Measurements from ENCODE around the gene RORB.

The RORB gene

DNA sequence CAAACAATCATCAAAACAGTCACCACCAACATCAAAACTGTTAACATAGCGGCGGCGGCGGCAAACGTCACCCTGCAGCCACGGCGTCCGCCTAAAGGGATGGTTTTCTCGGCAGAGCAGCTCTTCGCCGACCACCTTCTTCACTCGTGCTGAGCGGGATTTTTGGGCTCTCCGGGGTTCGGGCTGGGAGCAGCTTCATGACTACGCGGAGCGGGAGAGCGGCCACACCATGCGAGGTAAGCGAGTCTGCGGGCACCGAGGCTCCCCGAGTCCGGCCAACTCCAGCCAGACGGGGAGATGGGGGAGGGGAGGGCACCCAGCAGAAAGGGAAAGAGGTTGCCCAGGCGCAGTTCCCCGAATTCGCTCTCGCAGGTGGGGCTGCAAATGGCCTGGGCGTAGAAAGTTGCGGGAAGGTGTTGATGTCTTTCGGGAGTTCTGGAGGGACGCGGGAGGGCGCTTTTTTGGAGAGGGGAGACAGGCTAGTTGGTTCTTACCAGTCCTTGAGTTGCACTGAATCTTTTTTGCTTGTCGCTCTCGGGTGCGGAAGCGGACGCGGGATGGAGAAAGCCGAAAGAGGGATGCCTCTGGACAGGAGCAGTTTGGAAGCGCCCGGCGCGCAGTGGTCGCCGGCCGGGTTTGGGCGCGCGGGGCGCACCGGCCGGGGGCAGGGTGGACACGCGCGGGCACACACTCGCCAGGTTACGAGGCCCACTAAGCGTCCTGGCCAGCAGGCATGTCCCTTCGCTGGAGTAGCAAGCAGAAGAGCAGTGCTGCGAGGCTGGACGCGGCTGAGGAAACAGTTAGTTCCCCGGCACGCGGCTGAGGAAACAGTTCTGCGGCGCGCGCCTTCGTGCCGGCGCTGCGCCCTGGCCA, 849 bp downstream of the RORB start:
- Histone ChIP-seq H3K4me3 (ENCODE audit: low read length) (peak overlapping the region; percentile 72), H3K27ac (ENCODE audit: low read depth, low read length) (no peak overlapping the region), H3K4me1 (ENCODE audit: insufficient read depth, low read length) (peaks cover 36% of the 10 kb centered on the region), H3K9ac (ENCODE audit: low read depth, low read length) (0 out of 2 replicates have a peak overlapping the region, but pooled peaks have one; percentile 17), H3K27me3 (ENCODE audit: insufficient read depth, low read length) (peaks cover 76% of the 10 kb centered on the region), H3K36me3 (ENCODE audit: insufficient read depth, low read length) (no peaks in the 10 kb centered on the region), H3K9me3 (ENCODE audit: insufficient read depth, low read depth, low read length) (no peaks in the 10 kb centered on the region)
- WGBS, result under 1% methylated on average over 77 of the region's 77 CpGs

DNA sequence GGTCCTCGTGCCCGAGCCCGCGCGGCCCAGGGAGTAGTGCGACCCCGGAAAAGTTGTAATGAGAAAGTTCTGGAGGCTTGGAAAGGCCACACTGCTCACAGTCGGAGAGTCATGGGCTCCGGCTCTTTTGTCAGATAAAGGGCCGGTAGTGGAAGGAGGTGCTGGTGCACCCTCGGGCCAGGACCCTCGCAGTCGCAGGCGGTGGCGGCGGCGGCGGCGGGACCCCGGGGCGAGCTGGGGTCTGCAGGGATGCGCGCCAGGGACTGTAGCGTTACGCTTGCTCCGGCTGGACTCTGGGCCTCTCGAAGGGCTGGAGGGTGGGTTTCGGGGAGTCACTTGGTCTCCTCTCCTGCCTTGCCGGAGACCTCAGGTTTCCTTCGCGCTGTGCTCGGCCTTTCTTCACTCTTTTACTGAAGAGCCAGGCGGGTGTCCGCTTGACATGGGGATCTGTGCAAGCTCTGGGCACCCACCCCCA, 1.5 kb downstream of the RORB start:
- Histone ChIP-seq H3K9ac (ENCODE audit: low read depth, low read length) (0 out of 2 replicates have a peak overlapping the region, but pooled peaks have one; percentile 17), H3K36me3 (ENCODE audit: insufficient read depth, low read length) (no peaks in the 10 kb centered on the region), H3K4me3 (ENCODE audit: low read length) (peak overlapping the region; percentile 72), H3K27ac (ENCODE audit: low read depth, low read length) (no peak overlapping the region), H3K27me3 (ENCODE audit: insufficient read depth, low read length) (peaks cover 80% of the 10 kb centered on the region), H3K9me3 (ENCODE audit: insufficient read depth, low read depth, low read length) (no peaks in the 10 kb centered on the region), H3K4me1 (ENCODE audit: insufficient read depth, low read length) (peaks cover 35% of the 10 kb centered on the region)
- WGBS, result under 1% methylated on average over 34 of the region's 34 CpGs

DNA sequence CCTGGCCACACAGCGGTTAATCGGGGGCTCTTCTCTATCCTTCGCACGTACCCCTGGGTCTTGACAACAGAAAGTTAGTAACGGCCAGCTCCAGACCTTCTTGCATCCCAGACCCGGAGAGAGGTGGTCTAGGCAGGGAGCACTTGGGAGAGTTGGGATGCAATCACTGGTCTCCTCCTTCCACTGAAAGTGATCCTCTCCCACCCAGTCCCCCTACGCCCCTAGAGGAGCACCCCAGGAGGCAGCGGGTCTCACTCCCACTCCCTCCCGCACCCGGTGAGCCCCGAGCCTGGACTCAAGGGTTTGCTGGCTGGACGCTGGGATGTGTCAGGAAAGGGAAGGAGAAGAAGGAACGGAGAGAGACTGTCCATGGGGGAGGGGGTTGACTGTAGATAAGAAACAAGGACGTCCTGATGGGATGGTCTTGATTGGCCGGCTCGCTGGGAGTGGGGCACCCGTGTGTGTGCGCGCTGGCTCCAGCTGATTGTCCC, 2.0 kb downstream of the RORB start:
- Histone ChIP-seq H3K36me3 (ENCODE audit: insufficient read depth, low read length) (no peaks in the 10 kb centered on the region), H3K9ac (ENCODE audit: low read depth, low read length) (no peak overlapping the region), H3K27ac (ENCODE audit: low read depth, low read length) (no peak overlapping the region), H3K4me3 (ENCODE audit: low read length) (peak overlapping the region; percentile 72), H3K4me1 (ENCODE audit: insufficient read depth, low read length) (peaks cover 30% of the 10 kb centered on the region), H3K9me3 (ENCODE audit: insufficient read depth, low read depth, low read length) (no peaks in the 10 kb centered on the region), H3K27me3 (ENCODE audit: insufficient read depth, low read length) (peaks cover 80% of the 10 kb centered on the region)
- WGBS, result under 1% methylated on average over 18 of the region's 19 CpGs

DNA sequence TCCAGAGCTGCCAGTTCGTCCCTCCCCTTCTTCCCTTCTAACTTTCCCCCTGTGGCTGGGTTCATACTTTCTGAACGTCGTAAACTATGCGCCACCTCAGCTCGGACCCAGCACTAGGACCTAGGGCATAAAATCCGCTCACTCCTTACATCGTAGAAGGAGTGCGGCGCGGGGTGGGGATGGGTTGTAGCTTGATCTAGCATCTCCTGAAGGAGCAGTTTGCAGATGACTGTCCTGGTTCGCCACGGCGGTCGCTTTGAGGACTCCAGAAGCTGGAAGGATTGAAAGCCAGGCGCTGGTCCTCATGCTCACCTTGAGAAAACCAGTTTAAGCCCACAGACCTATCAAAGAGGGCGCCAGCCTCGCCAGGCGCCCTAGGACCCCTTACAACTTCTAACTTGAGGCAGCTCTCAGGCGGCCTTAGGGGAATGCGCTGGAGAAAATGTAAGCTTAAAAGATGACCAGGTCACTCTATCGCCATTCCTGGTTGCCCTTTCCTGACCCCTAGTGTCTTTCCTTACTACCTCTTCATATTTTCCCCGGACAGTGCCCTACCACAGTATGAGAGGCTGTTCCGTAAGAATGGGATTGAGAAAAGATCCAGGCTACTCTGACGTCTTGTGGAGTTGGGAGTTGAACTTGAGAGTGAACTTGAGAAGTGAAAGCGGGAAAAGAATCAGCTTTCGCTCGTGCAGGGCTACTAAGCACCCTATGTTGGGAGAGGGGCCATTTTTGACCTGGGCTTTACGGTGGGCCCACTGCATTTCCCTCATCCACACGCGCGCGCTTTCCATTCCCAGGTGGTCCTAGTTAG, 2.8 kb downstream of the RORB start:
- H3K4me1 ChIP-seq (ENCODE audit: insufficient read depth, low read length), result peaks cover 21% of the 10 kb centered on the region; the same call in 1 of the 2 replicates
- H3K9me3 ChIP-seq (ENCODE audit: insufficient read depth, low read depth, low read length), result no peaks in the 10 kb centered on the region
- H3K4me3 ChIP-seq (ENCODE audit: low read length), result peak overlapping the region; percentile 72
- H3K9ac ChIP-seq (ENCODE audit: low read depth, low read length), result no peak overlapping the region
- H3K36me3 ChIP-seq (ENCODE audit: insufficient read depth, low read length), result no peaks in the 10 kb centered on the region
- peaks cover 80% of the 10 kb centered on the region for H3K27me3 ChIP-seq (ENCODE audit: insufficient read depth, low read length)
- H3K27ac ChIP-seq (ENCODE audit: low read depth, low read length), result no peak overlapping the region
- WGBS, result under 1% methylated on average over 32 of the region's 32 CpGs

DNA sequence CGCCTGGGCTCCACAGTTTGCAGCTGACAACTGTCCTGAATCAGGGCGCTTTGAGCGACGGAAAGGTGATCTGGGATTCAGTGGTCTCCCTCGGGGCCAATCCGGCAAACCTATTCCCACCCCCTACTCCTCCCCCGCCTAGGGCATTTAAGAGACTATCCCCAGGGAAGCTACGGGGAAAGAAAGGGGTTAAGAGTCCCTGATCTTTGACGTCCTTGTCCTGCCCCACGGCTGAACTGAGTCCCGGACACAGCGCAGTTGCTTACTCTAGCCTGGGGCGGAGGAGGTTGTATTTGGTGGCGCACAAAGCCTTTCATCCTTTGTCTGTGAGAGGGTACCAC, 3.4 kb downstream of the RORB start:
- no peak overlapping the region for H3K27ac ChIP-seq (ENCODE audit: low read depth, low read length)
- peaks cover 75% of the 10 kb centered on the region for H3K27me3 ChIP-seq (ENCODE audit: insufficient read depth, low read length)
- no peaks in the 10 kb centered on the region for H3K9me3 ChIP-seq (ENCODE audit: insufficient read depth, low read depth, low read length)
- WGBS, result under 1% methylated on average over 13 of the region's 14 CpGs
- H3K4me3 ChIP-seq (ENCODE audit: low read length), result peak overlapping the region; percentile 72
- H3K9ac ChIP-seq (ENCODE audit: low read depth, low read length), result no peak overlapping the region
- no peaks in the 10 kb centered on the region for H3K36me3 ChIP-seq (ENCODE audit: insufficient read depth, low read length)
- H3K4me1 ChIP-seq (ENCODE audit: insufficient read depth, low read length), result 0 out of 2 replicates have a peak, but pooled peaks cover 16% of the 10 kb centered on the region

DNA sequence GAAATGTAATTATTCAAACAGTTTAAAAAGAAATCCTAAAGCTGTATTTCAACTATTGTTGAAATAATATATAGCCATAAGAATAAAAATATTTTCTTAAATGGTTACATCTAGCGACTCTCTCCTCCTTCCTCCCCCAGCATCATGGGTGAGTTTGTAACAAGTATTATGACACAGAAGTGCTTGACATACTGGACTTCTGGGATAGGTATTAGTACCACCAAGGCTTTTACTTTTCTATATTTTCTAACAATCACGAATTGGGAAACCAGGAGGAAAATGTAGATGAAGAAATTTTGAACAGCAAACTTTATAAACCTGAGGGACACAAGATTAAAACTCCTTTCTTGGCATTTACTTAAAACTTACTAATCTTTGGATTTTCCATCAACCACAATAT, 4.4 kb downstream of the RORB start:
- no CpG with 5 or more reads among the region's 2 CpGs for whole genome bisulfite sequencing
- H3K9me3 ChIP-seq (ENCODE audit: insufficient read depth, low read depth, low read length), result no peaks in the 10 kb centered on the region
- H3K9ac ChIP-seq (ENCODE audit: low read depth, low read length), result no peak overlapping the region
- peak overlapping the region; percentile 72; the same call in 1 of the 2 replicates for H3K4me3 ChIP-seq (ENCODE audit: low read length)
- peaks cover 64% of the 10 kb centered on the region for H3K27me3 ChIP-seq (ENCODE audit: insufficient read depth, low read length)
- no peaks in the 10 kb centered on the region for H3K36me3 ChIP-seq (ENCODE audit: insufficient read depth, low read length)
- 0 out of 2 replicates have a peak, but pooled peaks cover 12% of the 10 kb centered on the region for H3K4me1 ChIP-seq (ENCODE audit: insufficient read depth, low read length)
- no peak overlapping the region for H3K27ac ChIP-seq (ENCODE audit: low read depth, low read length)

DNA sequence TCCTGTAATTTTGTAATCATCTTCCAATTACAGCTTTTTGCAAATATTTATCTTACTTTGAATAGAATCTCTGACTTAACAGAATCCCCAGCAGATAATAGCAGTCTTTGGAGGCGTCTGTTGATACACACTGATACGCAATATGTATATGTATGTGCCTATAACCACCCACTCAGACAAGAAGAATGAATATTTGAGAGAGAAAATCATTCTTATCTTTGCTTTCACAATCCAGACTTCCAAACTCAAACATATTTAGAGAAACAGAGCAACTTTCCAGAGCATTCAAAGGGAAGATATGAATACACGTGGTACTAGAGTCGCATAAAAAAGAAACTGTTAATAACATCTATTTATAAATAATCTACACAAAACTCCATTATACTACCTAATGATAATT, 6.1 kb downstream of the RORB start:
- Histone ChIP-seq H3K4me1 (ENCODE audit: insufficient read depth, low read length) (0 out of 2 replicates have a peak, but pooled peaks cover 12% of the 10 kb centered on the region), H3K4me3 (ENCODE audit: low read length) (no peak overlapping the region), H3K27ac (ENCODE audit: low read depth, low read length) (no peak overlapping the region), H3K9ac (ENCODE audit: low read depth, low read length) (no peak overlapping the region), H3K27me3 (ENCODE audit: insufficient read depth, low read length) (peaks cover 50% of the 10 kb centered on the region), H3K36me3 (ENCODE audit: insufficient read depth, low read length) (no peaks in the 10 kb centered on the region), H3K9me3 (ENCODE audit: insufficient read depth, low read depth, low read length) (no peaks in the 10 kb centered on the region)
- 86% methylated on average over 1 of the region's 4 CpGs for WGBS

DNA sequence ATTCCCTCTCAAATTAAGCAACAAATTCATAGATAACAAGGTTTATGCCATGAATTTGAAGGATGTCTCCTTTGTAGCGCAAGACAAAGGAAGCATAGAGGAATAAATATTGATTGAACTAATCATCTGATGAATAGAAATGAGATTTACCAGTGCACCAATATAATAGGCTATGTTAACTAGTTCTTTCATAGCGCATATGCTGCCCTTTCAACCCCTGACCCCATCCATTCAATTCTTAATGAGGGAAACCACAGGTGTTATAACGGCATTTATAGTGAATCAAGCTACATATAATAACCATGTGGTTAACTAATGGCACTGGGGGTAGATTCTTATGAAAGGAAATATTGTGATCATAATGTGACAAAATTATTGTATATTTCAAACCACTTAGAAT, 6.5 kb downstream of the RORB start:
- Histone ChIP-seq H3K9me3 (ENCODE audit: insufficient read depth, low read depth, low read length) (no peaks in the 10 kb centered on the region), H3K4me1 (ENCODE audit: insufficient read depth, low read length) (0 out of 2 replicates have a peak, but pooled peaks cover 12% of the 10 kb centered on the region), H3K9ac (ENCODE audit: low read depth, low read length) (no peak overlapping the region), H3K27me3 (ENCODE audit: insufficient read depth, low read length) (peaks cover 46% of the 10 kb centered on the region), H3K27ac (ENCODE audit: low read depth, low read length) (no peak overlapping the region), H3K4me3 (ENCODE audit: low read length) (no peak overlapping the region), H3K36me3 (ENCODE audit: insufficient read depth, low read length) (no peaks in the 10 kb centered on the region)
- WGBS, result 100% methylated on average over 1 of the region's 3 CpGs

DNA sequence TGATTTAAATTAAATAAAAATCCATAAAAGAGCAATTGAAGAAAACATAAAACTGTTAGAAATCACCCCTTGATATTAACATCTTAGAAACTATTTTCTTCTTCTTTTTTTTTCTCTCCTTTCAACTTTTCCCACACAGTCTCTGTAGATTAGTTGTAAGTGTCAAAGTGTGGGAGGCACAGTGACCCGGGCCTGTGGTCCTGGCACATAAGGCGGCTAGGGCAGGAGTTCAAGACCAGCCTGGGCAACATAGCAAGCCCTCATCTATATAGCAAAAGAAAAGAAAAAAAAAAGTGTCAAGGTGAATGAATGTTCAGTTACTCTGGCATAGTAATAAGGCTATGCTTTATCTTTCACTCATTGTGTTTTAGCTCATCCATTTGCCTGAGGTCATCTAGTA, 14.2 kb downstream of the RORB start:
- no peaks in the 10 kb centered on the region for H3K4me1 ChIP-seq (ENCODE audit: insufficient read depth, low read length)
- H3K27me3 ChIP-seq (ENCODE audit: insufficient read depth, low read length), result no peaks in the 10 kb centered on the region
- no peaks in the 10 kb centered on the region for H3K36me3 ChIP-seq (ENCODE audit: insufficient read depth, low read length)
- H3K27ac ChIP-seq (ENCODE audit: low read depth, low read length), result no peak overlapping the region
- no peak overlapping the region for H3K9ac ChIP-seq (ENCODE audit: low read depth, low read length)
- no peaks in the 10 kb centered on the region for H3K9me3 ChIP-seq (ENCODE audit: insufficient read depth, low read depth, low read length)
- WGBS, result 100% methylated on average over 2 of the region's 2 CpGs
- H3K4me3 ChIP-seq (ENCODE audit: low read length), result no peak overlapping the region

DNA sequence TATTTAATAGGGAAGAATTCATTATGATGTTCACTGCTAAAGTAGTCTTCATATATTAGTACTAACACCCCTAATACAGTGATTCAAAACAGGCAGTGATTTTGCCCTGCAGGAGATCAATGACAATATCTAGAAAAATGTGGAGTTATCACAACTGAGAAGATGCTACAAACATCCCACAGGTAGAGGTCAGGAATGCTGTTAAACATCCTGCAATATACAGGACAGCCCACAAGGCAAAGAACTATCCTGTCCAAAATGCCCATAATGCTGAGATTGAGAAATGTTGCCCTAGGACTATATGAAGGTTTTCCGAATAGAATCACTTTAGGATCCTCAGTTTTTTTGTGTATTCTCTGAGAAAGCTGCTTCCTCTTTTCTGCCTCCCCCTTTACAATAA, 15.3 kb downstream of the RORB start:
- Histone ChIP-seq H3K4me3 (ENCODE audit: low read length) (no peak overlapping the region), H3K27ac (ENCODE audit: low read depth, low read length) (no peak overlapping the region), H3K9ac (ENCODE audit: low read depth, low read length) (no peak overlapping the region), H3K4me1 (ENCODE audit: insufficient read depth, low read length) (no peaks in the 10 kb centered on the region), H3K9me3 (ENCODE audit: insufficient read depth, low read depth, low read length) (no peaks in the 10 kb centered on the region), H3K36me3 (ENCODE audit: insufficient read depth, low read length) (no peaks in the 10 kb centered on the region), H3K27me3 (ENCODE audit: insufficient read depth, low read length) (no peaks in the 10 kb centered on the region)
- WGBS, result 86% methylated on average over 1 of the region's 1 CpG

DNA sequence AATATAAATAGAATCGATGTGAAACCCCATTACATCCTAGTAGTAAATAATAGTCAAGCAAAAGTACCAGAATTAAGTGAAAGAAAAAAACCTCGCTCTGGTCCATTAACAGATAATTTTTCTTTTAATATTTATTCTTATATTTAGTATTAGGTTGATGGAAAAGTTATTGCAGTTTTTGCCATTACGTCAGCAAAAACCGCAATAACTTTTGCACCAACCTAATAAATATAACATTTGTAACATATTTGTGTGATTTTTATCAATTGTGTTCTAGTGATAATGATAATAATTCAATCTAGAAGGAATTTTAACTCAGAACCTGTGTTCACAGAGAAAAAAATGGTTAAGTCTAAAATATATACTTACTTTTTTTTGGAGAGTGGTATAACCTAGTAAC, 16.1 kb downstream of the RORB start:
- no CpG with 5 or more reads among the region's 4 CpGs for WGBS
- Histone ChIP-seq H3K4me3 (ENCODE audit: low read length) (no peak overlapping the region), H3K27ac (ENCODE audit: low read depth, low read length) (no peak overlapping the region), H3K27me3 (ENCODE audit: insufficient read depth, low read length) (no peaks in the 10 kb centered on the region), H3K4me1 (ENCODE audit: insufficient read depth, low read length) (no peaks in the 10 kb centered on the region), H3K9me3 (ENCODE audit: insufficient read depth, low read depth, low read length) (no peaks in the 10 kb centered on the region), H3K9ac (ENCODE audit: low read depth, low read length) (no peak overlapping the region), H3K36me3 (ENCODE audit: insufficient read depth, low read length) (no peaks in the 10 kb centered on the region)

All from HUES64 (cell line).